GM18502 (cell line): ENCODE results near the gene GOLPH3L.
"Not testable (repeated sequence)": the region's sequence is repeated elsewhere in the genome, so short reads cannot be mapped to it uniquely, and the experiment has no call there.

Experiments
- ATAC-seq: cut with Tn5 transposase; IDR thresholded peaks from one replicate; pipeline ENCODE4 v1.9.1; 2021; ENCODE audit warnings: mild to moderate bottlenecking; ENCODE audit not compliant: unreplicated experiment, poor library complexity

Gene GOLPH3L

DNA sequence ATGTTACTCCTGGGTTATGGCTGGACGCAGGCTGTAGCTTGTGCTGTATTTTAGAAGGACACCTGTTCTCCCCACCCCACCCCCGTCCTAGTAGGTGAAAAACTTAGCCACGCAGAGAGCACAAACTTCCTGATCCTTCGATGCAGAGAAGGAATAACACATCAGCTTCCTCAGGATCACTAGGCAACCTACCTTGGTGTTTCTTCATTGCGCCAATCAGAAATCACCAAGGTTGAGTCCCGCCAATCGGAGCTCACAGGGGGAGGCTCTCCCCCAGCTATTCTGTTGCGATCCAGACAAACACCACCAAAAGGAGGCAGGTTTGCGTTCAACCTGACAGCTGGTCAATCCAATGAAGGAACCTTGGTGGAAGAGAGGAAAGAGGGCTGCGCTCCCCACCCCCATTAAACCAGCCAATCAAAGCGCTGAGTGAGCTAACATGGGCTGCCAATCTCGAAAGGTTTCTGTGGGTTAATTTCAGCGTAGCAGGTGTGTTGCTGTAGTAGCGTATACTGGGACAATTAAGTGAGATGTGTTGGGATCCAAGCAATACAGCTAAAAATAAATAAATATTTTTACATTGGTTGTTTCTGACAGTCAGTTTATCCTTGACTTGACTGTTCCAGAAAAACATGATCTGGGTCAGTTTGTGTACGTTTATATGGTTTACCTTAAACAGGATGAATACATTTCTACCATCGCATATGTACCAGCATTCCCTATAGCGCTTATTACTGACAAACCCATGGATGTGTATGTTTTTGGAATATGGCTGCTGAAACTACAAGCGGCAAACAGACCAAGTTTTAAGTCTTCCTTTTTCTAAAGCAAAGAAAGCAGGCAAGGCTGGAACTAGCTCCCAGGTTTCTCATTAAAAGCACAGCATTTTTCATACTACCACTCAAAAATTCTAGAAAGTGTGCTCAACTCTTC is at the start of gene GOLPH3L:
Gene GOLPH3L (minus strand): TSS at position 160 of the 933 bp plus-strand sequence. CDS start 2,316 bp downstream, outside the sequence.
- ATAC-seq = peak; percentile 98

DNA sequence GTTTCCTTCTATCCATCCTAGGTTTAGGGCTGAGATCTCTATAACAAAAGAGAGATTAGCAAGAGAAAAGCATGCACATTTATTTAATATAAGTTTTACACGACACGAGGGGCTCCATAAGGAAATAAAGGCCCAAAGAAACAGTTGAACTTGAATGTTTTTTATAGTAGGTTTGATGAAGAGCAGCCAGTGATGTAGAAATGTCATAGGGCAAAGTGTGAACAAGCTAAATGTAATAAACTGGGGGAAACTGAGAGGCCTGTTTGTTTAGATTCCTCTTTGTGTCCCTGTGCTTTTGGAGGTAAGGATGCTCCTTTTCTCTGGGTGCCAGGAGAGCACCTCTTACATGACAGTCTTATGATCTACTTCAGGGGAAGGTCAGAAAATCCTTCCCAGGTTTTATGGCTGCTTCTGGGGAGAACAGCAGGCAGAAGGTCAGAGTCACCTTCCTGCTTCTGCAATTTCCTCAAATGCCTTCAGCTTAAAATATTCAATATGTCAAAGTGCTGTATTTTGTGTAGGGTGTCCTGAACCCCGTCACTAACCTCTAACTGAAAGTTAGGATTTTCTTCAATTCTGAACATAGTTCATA is 33.3 kb upstream of the GOLPH3L start:
- ATAC-seq = no peak

DNA sequence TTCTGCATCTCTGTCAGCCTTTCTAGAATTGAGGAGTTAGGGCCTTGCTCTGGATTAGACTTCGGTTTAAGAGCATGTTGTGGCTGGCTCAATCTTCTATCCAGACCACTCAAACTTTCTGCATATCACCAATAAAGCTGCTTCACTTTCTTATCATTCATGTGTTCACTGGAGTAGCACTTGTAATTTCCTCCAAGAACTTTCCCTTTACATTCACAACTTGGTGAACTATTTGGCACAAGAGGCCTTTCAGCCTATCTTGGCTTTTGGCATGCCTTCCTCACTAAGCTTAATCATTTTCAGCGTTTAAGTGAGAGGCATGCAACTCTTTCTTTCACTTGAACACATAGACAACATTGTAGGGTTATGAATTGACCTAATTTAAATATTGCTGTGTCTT is 27.4 kb upstream of the GOLPH3L start:
- ATAC-seq = no peak

DNA sequence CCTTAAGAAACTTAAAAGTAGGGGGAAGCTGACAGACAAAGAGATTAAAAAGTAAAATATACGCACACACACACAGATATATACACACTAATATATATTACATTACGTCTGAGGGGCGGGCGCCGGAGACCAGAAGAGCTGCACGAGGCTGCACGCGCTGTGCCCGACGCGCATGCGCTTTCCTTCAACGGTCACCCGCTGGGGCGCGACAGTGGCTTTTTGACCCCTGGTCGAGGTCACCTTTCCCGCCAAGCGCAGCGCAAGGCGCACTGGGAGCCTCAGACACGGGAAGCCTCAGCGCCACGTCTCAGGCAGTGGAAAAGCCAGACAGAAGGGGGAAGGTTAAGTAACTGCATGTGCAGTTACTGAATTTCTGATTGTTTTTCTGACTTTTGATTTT is 23.7 kb upstream of the GOLPH3L start, which contains the start of gene HORMAD1:
Gene HORMAD1 (minus strand): TSS at position 193 of the 400 bp plus-strand sequence. CDS start 1,390 bp downstream, outside the sequence.
- no peak for ATAC-seq

DNA sequence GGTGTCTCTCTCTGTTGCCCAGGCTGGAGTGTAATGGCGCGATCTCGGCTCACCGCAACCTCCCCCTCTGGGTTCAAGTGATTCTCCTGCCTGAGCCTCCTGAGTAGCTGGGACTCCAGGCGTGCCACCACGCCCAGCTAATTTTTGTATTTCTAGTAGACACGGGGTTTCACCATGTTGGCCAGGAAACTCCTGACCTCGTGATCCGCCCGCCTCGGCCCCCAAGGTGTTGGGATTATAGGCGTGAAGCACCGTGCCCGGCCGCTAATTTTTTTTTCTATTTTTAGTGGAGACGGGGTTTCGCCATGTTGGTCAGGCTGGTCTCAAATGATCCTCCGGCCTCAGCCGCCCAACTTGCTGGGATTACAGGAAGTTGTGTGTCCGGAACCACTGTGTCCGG is 23.1 kb upstream of the GOLPH3L start:
- no peak for ATAC-seq

DNA sequence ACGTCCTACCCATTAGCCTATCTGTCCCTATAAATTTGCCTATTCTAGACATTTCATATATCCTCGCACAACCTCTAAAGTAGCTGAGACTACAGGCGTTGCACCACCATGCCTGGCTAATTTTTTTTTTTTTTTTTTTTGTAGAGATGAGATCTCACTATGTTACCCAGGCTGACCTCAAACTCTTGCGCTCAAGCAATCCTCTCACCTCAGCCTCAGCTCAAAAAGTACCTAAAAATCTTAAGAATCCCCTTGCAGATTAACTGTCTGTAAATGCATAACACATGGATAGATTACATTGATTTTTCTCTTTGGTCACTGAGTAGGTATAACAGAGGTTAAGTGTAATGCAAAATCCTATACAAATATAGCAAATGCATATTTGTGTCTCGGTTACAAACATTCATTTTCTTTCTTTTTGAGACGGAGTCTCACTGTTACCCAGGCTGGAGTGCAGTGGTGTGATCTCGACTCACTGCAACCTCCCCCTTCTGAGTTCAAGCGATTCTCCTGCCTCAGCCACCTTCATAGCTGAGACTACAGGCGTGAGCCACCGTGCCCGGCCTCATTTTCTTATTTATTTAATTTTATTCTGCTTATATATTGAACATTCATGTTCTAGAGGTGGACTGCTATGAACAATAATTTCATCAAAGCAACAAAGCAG is 21.4 kb upstream of the GOLPH3L start:
- ATAC-seq = no peak

DNA sequence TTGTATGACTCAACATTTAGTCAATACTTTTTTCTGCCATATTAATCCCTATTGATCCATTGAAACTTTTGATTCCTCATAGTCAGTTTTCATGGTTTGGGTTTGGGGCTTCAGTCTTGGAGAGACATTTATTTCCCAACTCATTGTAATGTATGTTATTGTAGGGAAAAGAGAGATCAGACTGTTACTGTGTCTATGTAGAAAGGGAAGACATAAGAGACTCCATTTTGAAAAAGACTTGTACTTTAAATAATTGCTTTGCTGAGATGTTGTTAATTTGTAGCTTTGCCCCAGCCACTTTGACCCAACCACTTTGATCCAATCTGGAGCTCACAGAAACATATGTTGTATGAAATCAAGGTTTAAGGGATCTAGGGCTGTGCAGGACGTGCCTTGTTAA is 12.1 kb upstream of the GOLPH3L start:
- ATAC-seq = not testable (repeated sequence)

DNA sequence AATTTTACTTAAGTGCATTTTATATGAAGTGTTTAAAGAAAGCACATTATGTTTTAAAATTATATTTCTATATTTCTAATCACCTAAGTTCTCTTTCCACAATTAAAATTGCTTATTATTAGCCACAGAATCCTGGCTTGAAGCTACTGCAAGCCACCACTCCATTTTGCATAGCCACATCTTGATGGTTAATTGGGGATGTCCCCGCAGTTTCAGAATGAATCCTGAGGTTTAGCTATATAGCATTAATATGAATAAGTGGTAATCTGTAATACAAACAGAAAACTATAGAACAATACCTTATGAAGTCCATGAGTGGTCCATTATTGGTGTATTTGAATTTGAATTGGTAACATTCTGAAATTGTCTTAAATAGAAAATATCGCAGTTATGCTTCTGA is 11.6 kb upstream of the GOLPH3L start:
- ATAC-seq = peak; percentile 48

DNA sequence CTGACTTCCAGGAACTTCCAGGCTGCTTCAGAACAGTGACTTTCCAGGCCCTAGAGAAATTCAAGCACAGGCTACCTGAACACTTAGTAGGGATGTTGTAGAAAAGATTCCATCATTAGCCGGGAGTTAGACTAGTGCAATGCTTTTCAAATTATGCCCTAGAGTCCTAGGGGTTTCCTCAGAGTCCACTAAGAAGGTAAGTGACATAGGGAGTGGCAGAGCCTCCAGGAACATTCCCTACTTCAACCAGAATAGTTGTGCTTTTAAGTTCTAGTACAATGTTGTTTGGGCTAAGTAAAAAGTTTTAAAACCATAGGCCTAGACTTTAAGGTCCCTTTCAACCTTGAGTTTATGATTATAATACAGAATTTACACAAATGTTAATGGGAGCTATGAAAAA is 9.1 kb upstream of the GOLPH3L start:
- no peak for ATAC-seq

DNA sequence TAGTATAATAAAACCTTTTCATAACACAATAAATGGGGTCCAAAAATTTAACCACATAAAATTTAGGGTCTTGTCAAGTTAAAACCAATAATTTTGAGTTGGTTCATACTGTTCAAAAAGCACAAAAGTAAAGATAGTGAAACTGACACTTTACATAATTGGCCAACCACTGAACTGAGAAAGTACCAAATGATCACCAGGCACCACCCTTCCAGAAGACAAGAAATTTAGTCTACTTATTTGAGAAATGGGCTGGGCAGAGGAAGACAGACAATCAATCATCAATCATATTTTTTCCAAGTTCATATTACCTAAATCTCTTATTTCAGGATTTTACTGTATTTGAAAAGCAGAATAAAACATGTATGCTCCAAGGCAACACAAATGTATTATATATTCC is 6.5 kb upstream of the GOLPH3L start:
- no peak for ATAC-seq

DNA sequence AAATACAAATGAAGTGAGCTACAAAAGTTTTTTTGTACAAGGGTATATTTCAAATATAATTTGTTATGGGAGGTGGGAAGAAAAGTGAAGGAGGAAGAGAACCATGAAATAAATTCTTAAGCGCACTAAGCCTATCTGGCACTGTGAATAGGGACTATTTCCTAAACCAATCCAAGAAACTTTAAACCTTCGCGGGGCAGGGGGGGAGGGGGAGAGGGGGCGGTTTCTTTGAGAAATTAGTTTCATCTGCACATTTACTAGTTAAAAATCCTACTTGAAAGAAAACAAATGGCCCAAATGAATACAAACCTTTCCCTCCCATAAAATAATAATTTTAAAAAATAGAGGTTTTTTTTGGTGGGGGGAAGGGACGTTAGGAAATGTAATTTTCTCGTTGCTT is 364 bp downstream of the GOLPH3L start:
- ATAC-seq = no peak

DNA sequence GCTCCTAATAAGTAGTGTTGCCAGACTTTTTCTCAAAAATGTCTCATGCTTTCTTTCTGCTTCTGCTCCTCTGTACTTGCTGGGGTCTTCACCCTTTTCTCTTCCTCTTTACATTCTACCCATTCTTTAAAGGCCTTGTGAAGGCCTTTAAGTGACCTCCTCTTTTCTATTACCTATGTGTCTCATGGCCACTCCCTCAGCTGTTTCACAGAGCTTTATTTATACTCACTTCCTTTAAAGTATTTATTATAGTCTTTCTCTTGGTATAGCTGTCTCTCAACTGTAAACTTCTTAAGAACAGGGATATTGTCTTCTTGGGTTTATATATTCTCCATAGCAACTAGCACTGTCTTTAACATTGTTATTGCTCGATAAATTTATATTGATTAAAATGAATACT is 792 bp downstream of the GOLPH3L start:
- ATAC-seq = no peak

DNA sequence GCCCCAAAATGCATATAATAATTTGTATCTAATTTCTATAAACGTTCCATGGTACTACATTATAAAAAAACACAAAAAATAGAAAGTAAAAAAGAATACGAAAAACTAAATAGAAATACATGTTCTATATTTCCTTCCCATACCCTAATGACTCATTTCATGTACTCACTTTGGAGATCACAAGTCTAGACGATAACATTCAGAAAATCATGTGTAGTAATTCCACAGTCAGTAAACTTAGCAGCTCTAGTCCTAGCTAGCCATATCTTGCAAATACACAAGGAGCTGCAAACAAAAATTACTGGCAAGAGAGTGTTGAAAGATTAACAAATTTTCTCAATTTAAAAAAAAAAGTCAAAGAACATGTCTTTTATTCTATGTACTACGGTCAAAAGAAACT is 1.4 kb downstream of the GOLPH3L start:
- no peak for ATAC-seq

DNA sequence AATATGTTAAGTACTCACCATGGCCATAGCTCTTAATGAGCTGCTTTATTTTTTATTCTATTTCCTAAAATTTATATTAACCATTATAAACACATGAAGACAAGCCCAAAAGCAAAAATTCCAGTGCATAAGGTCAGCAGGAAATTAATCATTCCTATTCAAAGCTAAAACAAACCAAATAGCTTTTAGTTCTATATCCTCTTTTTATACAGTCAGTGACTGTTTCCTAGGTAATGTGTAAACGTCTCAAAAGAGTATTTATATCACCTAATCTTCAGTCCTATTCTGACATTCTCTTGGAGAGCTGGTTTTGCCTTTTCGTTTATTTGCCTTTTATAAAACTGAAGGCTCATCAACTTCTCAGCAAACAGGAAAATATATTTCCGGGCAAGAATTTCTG is 4.2 kb downstream of the GOLPH3L start:
- ATAC-seq = no peak

DNA sequence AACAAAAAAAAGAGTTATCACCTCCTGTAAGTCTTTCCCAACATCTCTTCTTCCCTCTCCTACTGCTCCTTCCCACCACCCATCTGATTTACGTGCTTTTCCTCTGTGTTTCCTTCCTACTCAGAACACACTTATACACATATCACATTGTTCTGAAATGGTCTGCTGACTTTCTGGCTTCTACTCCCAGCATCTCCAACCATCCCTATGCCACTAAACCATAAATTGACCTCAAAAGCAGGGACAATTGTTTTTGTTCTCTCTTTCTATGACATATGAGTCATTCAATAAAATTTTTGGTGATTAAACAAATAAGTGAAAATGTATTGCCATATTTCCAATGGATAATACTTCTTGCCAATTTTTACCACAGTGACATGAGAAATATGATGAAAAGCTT is 8.2 kb downstream of the GOLPH3L start:
- no peak for ATAC-seq

DNA sequence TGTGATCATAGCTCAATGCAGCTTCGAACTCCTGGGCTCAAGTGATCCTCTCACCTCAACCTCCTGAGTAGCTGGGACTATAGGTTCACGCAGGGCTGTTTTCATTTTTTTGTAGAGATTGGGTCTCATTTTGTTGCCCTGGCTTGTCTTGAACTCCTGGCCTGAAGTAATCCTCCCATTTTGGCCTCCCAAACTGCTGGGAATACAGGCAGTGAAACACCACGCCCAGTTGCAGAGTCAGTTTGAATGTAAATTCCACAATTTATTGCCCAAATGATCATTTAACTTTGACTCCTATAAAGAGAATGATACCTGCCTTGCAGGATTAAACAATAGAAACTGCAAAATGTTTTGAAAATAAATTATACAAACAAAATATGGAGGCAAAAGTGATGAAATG is 10.7 kb downstream of the GOLPH3L start:
- no peak for ATAC-seq

DNA sequence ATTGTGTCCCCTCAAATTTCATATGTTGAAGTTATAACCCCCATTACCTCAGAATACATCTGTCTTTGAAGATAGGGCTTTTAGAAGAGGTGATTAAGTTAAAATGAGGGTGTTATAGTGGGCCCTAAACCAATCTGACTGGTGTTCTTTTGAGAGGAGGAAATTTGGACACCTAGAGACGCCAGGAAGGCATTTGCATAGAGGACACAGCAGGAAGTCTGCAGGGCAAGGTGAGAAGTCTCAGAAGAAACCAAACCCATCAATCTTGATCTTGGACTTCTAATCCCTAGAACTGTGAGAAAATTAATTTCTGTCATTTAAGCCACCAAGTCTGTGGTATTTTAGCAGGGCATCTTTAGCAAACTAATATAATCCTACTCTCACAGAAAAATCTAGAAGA is 13.0 kb downstream of the GOLPH3L start:
- ATAC-seq = no peak

DNA sequence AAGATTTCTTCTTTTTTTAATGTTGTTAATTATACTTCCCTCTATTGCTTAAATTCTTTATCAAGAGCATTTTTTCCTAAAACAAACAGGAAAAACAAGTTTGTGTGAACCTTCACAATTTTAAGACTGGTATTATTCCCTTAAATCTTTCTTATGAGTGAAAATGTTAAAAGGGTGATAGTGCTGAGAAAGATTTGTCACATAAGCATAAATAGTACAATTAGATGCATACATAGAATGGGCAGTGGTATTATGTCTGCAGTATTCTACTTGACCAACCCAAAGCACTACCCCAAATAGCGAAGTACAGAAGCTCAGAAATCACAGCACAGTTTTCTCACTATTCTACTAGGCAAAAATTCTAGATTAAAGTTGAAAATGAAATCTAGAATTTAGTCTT is 18.0 kb downstream of the GOLPH3L start:
- no peak for ATAC-seq

DNA sequence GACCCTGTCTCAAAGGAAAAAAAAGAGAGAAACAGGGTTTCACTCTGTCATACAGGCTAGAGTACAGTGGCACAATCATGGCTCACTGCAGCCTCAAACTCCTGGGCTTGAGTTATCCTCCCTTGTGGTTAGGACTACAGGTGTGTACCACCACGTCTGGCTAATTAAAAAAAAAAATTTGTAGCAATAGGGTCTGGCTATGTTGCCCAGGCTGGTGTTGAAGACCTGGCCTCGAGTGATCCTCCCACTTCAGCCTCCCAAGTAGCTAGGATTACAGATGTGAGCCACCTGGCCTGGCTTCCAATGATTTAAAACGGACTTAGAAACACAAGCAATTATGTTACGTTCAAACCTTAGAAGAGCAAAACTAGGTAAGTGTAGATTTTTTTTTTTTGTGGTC is 22.1 kb downstream of the GOLPH3L start:
- no peak for ATAC-seq

DNA sequence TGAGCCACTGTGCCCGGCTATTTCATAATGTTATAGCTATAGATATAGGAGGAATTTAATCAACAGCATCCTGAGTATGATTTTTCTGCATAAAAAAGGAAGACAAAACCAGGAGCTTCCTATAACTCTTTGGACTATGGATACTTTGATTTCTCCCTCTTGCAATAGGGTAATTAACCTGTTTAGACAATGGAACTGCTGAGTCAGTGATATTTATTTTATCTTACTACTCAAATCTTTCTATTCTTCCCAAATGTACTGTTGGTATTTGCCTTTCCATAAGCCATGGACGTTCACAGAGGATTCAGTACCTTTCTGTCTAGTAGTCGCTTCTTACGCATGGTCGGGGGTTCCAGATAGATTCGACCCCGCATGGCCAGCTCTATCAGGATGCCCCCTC is 33.6 kb downstream of the GOLPH3L start:
- no peak for ATAC-seq

DNA sequence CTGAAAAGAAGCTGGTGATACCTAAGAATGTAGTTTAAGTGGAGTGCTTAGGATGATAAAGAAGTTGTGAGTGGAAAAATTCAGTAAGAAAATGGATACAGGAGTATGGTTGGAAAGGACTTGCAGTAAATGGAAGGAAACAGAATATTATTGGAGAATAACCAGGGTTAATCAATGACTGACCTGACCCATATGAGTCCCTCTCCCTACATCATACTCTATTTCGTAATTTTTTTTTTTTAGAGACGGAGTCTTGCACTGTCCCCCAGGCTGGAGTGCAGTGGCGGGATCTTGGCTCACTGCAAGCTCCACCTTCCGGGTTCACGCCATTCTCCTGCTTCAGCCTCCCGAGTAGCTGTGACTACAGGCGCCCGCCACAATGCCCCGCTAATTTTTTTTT is 34.1 kb downstream of the GOLPH3L start:
- no peak for ATAC-seq
